Middle frontal gyrus (tissue), 1 donor: ENCODE measurements around the gene SH2B3.

ENCODE experiments used
- DNase-seq: peaks from one replicate; pipeline ENCODE4 v3.0.0-alpha.2; 2015; ENCODE audit warnings: low spot score; ENCODE audit errors: extremely low spot score

Gene SH2B3

DNA sequence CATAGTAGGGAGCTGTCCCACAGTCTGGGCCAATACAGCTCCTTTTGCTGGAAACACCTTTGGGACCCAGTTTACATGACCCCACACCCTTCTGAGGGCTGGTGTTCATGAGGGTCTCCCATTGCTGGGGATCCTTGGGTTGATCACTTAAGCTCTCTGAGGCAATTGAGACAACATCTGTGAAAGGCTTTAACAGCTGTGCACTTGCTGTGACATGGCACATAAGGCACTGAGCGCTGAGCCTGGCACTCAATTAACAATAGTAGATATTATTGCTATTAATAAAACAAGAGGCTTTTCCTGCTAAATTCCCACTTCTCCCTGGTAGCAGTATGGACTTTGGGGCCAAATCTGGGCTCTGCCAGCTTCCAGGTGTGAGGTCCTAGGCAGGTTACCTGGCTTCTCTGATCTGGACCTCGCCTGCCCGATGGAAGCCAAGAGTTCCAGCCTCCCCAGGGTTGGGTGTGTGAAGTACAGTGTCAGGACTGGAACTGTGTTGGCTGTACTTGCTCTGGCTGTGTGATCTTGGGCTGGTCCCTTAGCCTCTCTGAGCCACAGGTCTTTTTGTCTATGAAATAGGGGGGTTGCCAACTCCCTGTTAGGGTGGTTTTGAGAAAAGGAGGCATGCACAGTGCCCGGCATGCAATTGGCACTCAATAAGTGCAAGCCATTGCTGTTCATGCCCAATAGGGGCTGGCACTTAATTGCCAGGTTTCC is 3.1 kb downstream of the SH2B3 start:
- DNase-seq, result no peak

DNA sequence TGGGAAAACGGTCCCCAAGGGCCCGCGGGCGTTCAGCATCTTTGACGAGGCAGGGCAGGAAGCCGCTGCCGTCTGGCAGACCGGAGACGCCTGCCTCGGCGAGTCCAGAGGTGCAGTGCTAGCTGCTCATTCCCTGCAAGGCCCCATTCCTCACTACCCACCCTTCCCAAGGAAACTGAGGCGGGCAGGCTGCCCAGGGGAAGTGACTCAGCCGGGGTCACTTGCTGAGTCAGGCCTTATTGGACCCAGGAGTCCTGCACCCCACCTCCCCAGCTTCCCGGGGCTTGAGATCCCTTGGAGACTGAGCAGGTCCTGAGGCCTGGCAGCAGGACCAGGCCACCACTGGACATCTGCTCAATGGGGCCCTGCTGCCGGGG is 3.7 kb downstream of the SH2B3 start:
- DNase-seq, result no peak

DNA sequence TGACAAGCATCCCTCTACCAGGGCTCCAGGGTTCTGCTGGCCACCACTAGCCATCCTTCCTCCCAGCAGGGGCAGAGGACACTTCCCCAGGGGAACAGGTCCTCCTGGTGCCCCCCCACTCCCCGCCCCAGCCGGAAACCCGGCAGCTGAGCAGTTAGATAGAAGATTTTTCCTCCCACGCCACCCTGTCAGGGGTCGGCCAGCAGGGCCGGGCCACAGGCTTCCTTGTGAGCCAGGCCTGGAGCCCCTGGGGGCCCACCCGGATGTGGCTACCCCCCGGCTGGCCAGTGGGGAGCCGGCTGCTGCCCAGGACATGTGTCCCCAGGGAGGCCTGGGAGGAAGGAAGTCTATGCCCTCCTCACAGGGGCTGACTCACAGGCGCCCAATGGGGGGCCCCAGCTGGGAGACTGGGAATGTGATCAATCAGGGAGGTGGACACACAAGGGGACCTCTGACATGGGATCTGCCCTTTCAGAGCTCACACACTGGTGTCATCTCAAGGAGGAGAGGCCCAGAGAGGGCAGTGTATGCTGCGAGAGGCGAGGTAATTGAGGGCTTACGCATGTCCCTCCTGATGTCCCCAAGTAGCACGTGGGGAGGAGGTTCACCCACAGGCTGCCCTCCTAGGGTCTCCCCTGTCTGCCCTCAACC is 4.2 kb downstream of the SH2B3 start:
- DNase-seq, result no peak

DNA sequence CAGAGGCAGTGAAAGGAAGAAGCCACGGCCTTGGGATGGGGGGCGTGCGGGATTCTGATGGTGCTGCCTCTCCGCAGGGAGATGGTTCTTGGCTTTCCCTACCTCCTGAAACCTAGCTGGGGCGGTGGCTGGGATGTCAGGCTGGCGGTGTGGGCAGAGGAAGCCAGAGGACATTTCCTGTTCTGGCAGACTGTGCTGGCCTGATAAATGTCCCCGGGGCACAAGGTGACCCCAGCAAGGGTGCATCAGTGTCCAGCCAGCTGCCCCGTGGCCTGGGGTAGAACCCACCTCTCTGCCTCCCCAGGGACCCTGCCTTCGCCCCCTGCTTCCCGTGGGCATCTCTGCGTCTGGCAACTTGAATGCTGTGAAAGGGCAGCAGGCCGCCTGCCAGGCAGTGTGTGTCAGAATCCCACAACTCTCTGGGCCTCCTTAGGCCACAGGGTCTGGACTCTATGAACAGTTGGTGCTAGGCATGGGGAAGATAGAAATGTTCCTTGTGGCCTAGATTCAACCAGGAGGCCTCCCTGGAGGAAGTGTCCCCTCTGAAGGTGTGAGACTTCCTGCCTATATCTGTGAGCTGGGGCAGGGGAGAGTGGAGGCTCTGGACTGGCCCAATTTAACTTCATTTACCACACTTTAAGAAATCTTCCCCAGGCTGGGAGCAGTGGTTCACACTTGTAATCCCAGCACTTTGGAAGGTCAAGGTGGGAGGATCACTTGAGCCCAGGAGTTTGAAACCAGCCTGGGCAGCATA is 4.9 kb downstream of the SH2B3 start:
- no peak for DNase-seq

DNA sequence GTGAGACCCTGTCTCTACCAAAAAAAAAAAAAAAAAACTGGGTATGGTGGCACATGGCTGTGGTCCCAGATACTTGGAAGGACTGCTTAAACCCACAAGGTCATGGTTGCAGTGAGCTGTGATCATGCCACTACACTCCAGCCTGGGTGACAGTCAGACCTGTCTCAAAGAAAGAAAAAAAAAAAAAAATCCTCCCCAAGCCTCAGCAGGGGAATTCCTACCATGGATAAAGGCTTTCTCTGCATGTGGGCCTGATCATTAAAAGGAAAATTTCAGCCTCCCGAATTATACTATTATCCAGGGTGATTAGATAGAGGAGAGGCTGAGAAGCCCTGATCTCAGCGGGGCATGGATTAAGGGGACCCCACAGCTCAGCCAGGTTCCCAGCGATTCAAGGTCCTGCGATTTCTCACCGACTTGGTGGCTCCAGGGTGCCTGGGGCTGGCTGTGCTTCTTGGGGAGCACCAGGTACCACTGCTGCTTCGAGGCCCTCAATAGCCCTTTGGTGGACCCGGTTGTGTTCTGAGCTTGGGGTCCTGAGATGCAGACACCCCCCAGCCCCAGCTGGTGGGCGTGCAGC is 5.6 kb downstream of the SH2B3 start:
- no peak for DNase-seq

DNA sequence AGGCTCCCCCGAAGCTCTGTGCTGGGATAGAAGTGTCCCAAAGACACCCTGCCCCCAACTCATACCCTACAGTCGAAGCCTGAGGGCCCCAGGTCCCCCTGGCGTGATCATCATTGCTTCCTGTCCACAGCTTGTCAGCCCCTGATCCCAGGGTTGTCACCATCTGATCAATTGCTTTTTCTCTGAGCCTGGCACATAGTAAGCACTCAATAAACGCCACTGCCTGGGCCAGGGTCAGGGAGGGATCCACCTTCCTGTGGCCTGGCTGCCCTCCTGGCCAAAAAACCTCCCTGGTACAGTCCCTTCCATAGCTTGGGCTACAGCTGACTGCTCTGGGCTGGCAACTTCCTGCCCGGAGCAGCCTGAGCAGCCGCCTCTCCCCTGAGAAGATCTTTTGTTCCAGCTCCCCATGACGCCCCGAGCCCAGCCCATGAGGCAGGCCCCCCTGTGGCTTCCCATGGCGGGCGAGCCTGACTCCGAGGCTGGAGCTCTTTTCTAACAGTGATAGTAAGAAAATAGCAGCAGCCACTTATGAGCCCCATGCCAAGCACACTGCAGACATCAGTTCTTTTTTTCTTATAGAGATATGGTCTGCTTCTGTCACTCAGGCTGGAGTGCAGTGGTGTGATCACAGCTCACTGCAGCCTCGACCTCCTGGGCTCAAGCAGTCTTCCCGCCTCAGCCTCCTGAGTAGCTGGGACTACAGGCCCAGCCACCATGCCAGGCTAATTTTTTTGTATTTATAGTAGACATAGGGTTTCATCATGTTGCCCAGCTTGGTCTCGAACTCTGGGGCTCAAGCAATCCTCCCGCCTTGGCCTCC is 6.5 kb downstream of the SH2B3 start:
- no peak for DNase-seq

DNA sequence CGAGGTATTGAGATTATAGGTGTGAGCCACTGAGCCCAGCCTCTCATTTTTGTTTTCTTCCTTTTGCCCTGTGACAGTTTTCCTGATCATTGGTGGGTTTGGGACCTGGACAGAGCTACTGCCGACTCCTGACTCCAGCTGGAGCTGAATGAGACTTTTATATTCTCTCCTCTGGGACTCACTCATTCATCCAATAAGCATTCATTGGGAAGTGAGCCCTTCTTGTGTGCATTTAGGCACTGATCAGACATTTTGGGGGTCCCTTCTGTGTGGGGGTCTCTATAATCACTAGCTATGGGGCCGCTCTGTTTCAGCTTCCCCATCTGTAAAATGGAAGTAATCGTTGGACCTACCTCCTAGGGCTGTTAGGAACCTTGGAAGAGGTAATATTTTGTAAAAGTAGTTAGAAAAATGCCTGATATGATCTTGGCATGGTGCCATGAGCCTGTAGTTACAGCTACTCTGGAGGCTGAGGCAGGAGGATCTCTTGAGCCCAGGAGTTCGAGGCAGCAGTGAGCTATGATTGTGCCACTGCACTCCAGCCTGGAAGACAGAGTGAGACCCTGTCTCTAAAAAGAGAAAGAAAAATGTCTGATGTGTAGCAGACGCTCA is 7.2 kb downstream of the SH2B3 start:
- DNase-seq, result no peak

DNA sequence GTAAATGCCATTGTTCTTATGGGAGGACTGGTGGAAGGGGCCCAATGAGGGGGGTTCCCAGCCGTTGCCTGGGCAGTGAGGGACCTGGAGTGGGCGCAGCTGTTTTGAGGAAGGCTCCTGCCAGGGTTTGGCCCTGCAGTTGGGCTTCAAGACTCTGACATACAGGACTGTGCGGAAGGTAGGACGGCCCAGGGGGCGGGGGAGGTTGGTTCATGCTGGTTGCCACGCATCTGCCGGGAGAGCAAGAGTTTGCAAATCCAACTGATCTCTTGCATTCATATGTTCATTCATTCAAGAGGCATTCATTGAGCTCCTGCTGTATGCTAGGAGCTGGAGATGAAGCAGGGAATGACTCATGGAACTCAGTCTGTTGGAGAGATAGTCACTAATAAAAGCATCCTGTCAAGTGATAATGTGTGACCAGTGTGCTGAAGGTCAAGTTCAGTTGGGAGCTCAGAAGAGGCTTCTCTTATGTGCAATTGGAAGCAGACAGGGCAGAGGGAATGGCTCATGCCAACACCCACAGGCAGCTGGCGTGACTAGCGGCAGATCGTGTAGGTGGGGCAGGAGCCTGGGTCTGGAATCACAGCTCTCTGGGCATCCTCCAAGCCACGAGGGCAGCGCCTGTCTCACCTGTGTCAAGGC is 7.8 kb downstream of the SH2B3 start:
- no peak for DNase-seq

DNA sequence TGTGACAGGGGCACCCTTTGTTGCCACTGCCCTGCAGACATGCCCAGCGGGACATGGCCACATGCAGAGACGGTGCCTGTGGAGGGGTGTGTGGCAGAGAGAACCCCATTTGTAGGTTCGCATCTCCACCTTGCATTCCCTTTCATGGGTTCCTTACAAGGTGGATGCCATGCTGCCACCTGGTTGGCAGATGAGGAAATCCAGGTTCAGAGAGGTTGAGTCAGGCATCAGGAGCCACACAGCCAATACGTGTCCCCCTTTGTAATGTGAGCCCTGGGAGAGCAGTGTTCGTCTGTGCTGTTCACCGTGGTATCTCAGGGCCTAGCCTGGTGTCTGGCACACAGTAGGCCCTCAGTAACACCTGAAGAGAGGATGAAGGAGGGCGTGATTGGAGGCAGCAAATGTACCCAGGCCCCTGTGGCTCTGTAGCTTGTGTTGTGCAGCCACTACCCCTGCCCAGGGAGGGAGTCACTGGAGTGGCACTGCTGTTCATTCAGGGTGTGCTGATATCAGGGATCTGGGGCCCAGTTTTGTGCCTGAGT is 9.1 kb downstream of the SH2B3 start:
- no peak for DNase-seq

DNA sequence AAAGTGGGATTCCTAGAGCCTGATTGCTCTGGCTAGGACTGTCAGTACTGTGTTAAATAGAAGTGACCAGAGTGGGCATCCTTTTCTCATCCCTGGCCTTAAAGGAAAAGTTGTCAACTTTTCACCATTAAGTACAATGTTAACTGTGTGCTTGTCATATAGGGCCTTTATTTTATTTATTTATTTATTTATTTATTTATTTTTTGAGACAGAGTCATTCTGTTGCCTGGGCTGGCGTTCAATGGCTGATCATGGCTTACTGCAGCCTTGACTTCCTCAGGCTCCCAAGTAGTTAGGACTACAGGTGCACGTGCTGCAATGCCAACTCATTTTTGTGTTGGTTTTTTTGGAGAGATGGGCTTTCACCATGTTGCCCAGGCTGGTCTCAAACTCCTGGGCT is 11.6 kb downstream of the SH2B3 start:
- no peak for DNase-seq

DNA sequence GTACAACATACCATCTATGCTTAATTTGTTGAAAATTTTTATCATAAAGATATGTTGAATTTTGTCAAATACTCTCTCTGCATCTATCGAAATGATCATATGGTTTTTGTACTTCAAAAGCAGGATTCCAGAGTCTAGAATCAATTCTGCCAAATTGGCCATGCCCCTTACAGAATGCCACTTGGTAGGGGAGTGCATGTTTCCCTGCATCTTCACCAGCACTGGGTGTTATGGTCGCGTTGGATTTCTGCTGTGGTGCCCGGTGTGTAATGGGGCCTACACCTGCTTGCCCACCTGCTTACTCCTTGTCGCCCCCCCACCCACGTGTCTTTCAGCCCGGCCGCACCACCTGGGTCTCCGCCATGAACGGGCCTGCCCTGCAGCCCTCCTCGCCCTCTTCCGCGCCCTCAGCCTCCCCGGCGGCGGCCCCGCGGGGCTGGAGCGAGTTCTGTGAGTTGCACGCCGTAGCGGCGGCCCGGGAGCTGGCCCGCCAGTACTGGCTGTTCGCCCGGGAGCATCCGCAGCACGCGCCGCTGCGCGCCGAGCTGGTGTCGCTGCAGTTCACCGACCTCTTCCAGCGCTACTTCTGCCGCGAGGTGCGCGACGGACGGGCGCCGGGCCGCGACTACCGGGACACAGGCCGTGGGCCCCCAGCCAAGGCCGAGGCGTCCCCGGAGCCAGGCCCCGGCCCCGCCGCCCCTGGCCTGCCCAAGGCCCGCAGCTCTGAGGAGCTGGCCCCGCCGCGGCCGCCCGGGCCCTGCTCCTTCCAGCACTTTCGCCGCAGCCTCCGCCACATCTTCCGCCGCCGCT is 12.3 kb downstream of the SH2B3 start:
- DNase-seq, result no peak

DNA sequence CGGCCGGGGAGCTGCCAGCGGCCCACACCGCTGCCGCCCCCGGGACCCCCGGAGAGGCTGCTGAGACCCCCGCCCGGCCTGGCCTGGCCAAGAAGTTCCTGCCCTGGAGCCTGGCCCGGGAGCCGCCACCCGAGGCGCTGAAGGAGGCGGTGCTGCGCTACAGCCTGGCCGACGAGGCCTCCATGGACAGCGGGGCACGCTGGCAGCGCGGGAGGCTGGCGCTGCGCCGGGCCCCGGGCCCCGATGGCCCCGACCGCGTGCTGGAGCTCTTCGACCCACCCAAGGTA is 12.8 kb downstream of the SH2B3 start:
- no peak for DNase-seq

DNA sequence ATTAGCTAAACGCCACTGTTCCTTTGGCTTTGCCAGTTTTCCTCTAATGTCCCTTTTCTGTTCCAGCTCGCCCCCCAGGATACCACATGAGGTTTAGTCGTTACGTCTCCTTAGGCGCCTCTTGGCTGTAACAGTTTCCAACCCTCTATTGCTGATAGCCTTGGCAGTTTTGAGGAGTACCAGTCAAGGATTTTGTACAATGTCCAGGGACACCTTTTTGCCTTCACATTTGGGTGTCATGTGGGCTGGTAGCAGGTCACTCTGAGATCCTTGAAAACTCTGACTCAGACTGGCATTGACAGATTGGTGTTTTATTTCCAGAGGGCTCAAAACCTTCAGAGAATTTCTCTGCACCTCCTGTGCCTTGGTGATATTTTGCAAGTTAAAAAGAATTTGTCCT is 14.1 kb downstream of the SH2B3 start:
- no peak for DNase-seq

DNA sequence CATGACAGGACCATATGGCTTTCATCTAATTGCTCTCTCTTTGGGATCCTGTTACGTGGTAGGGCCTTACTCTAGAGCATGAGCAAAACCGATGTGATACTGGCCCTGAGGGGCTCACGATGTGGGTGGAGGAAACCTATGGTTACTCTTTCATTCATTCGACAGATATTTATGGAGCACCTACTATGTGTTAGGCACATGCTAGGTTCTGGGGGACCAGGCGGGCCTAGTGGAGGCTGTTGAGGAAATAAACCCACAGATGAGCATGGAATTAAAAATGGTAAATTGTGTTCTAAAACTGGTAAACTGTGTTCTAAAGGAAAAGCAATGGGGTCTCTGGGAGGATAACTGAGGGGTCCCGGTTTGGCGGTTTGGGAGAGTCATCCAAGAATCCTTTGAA is 14.8 kb downstream of the SH2B3 start:
- DNase-seq, result no peak

DNA sequence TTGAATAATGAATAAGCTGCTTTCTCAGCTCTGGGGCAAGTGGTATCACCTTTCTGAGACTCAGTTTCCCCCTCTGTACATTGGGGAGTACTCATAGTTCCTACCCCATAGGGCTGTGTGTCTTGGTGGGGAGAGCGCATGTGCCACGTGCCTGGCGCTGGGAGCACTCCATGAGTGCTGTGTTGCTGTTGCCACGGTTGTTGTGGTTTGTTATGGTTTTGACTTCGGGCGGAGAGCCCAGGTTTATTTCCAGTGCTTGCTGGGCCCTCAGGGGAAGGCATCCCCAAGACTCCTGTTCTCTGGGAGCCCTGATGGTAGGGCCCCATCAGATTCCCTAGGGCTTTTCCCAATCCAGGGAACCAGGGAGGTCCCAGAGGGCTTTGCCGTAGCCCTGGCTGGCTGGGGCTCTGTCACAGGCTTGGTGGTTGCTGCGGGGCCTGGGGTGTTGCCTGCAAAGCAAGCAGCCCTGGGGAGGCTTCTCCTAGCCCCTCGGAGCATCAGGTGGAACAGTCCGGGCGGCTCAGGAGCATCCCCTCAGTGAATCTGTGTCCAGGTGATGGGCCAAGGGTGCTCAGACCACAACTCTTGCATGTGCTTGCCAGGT is 18.6 kb downstream of the SH2B3 start:
- no peak for DNase-seq

DNA sequence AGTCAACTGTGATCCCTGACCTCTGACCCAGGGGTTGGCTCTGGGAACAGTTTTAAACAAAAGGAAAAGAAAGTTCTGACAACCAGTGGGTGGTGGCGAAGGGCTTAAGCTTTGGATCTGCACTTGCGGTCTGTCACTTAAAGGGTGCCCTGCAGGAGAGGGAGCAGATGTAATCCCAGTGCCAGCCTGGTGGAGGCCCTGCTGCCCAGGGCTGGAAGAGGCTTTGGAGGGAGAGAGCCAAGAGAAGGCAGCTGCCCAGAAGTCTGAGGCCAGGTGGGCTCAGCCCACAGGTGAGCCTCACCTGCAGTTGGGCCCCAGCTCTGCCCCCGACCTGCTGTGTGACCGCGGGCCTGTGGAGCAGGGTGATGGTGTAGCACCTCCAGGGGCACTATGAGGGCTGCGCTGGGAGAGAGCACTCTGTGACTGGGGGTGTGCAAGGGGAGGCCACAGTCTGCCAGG is 19.1 kb downstream of the SH2B3 start:
- DNase-seq, result no peak

DNA sequence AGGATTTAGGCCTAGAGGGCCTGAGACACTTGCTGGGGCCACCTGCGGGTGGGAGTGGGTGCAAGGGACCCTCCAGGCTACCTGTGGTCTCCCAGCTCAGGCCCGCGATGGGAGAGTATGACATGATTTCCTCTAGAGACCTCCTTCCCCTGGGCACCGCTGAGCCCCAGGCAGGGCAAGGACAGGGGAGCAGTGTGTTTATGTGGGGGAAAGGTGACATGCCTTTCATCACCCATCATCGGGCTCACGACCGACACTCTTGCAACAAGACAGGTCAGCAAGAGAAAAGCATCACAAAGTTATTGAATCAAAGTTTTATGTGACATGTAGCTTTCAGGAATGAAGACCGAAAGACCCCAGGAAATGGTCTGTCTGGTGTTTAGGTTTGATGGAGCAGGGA is 19.9 kb downstream of the SH2B3 start:
- no peak for DNase-seq

DNA sequence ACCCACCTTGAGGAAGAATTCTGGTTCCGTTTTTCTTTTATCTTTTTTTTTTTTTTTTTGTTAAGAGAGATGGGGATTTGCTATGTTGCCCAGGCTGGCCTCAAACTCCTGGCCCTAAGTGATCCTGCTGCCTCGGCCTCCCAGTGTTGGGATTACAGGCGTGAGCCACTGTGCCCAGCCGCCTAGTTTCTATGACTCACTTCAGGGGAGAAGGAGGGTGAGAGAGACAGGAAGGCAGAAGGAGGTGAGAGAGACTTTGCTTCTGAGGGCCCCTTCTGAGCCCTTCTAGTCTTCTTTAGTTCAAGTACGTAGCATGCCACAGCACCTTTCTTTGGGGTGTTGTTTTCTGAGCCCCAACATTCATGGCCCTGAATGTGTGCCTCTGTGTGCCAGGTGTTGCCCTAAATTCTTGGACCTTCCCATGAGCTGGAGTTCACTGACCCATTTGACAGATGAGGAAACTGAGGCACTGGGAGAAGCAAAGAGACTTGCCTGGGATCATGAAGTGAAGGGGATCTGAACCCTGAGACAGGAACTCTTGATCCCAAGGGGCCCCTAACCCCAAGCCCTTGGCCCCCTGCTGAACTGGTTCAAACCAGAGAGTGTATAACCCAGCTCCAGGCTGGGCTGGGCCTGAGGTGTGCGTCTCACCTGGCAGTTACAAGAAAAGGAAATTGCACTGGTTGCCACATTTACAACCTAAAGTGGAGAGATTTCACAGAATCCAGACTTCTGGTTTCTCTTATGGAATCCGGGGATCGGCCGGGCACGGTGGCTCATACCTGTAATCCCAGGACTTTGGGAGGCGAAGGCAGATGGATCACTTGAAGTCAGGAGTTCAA is 20.8 kb downstream of the SH2B3 start:
- DNase-seq, result no peak
